Endothelial cell of umbilical vein (primary cell): Measurements from ENCODE around the gene CTIF. TPM values are rescaled to one million over a fixed set of nuclear protein-coding genes. Genes with fewer than 3 reads are reported as not detected.

Experiments used
- BruUV-seq: library from RNA; stranded (reverse); fragments of 400-500 nt; replicated peaks from 2 replicates; lab custom pipeline; 2021; lab: Mats Ljungman, UMichigan
- CTCF ChIA-PET: fragments of 300-600, 350-600 bp; sonication (Branson Sonifier 250); formaldehyde crosslinking; loops from one replicate; lab custom pipeline; 2021; ENCODE audit warnings: antibody characterized with exemption, inconsistent platforms; lab: Charles Lee
- POLR2A ChIA-PET: fragments of 300-600, 350-600 bp; sonication (Branson Sonifier 250); formaldehyde crosslinking; loops from one replicate; lab custom pipeline; 2021; ENCODE audit warnings: antibody characterized with exemption, inconsistent platforms; lab: Charles Lee
- DNase-seq: peaks from one replicate; pipeline ENCODE4 v3.0.0-alpha.2; 2011; ENCODE audit warnings: low read depth, low spot score
- FAIRE-seq: peaks from 2 replicates; lab custom pipeline; 2011; peaks lifted over from hg19 to GRCh38; lab: Jason Lieb, UNC
- H2AFZ ChIP-seq: 2 replicates; pipeline ENCODE4 v1.6.0; 2012; ENCODE audit warnings: low read depth, low read length, control low read depth, inconsistent platforms
- H3K27ac ChIP-seq: 2 replicates; pipeline ENCODE4 v1.5.1; 2011; ENCODE audit warnings: low read depth, mild to moderate bottlenecking, control low read depth, low read length, moderate library complexity; ENCODE audit not compliant: insufficient read depth
- H3K27me3 ChIP-seq, 2 experiments: 2 replicates each; pipeline versions ENCODE4 v1.6.0 to v1.6.1; 2011; ENCODE audit warnings: low read length in 2 of 2, mixed read lengths in 1 of 2; ENCODE audit not compliant: control insufficient read depth in 2 of 2, insufficient read depth in 2 of 2
- H3K36me3 ChIP-seq, 2 experiments: 2 replicates in 1 of 2; 3 replicates in 1 of 2; pipeline ENCODE4 v1.5.1; 2011; ENCODE audit warnings: low read length in 2 of 2, mild to moderate bottlenecking in 1 of 2, moderate library complexity in 1 of 2; ENCODE audit not compliant: control insufficient read depth in 2 of 2, insufficient read depth in 2 of 2; ENCODE audit errors: extremely low read depth in 1 of 2
- H3K4me1 ChIP-seq: 3 replicates; pipeline ENCODE4 v1.5.1; 2011; ENCODE audit warnings: mild to moderate bottlenecking, low read length; ENCODE audit not compliant: control insufficient read depth, insufficient read depth; ENCODE audit errors: extremely low read depth
- H3K4me2 ChIP-seq: 2 replicates; pipeline ENCODE4 v1.6.1; 2011; ENCODE audit warnings: low read length, control low read depth, mixed read lengths; ENCODE audit not compliant: insufficient read depth
- H3K4me3 ChIP-seq, 3 experiments: fragments of 200-600 bp in 1 of 3; sonication (generic), shearing (Covaris generic) in 1 of 3; replicated peaks in 1 of 3; 2 replicates each; pipeline ENCODE4 v1.5.1; 2011 to 2016; ENCODE audit warnings: control low read depth in 3 of 3, low read length in 3 of 3, mild to moderate bottlenecking in 2 of 3, inconsistent platforms in 1 of 3, low read depth in 1 of 3, moderate library complexity in 1 of 3; ENCODE audit not compliant: insufficient read depth in 1 of 3
- H3K79me2 ChIP-seq: 2 replicates; pipeline ENCODE4 v1.6.0; 2012; ENCODE audit warnings: low read length, inconsistent platforms; ENCODE audit not compliant: control insufficient read depth, insufficient read depth
- H3K9ac ChIP-seq: replicated peaks from 2 replicates; pipeline ENCODE3; 2011; ENCODE audit warnings: low read length, control low read depth; ENCODE audit not compliant: insufficient read depth; ENCODE audit errors: extremely low read depth
- H3K9me1 ChIP-seq: replicated peaks from 3 replicates; pipeline ENCODE4 v1.6.0; 2011; ENCODE audit warnings: mild to moderate bottlenecking, low read length; ENCODE audit not compliant: control insufficient read depth, insufficient read depth; ENCODE audit errors: extremely low read depth
- H3K9me3 ChIP-seq: replicated peaks from 2 replicates; pipeline ENCODE4 v1.5.1; 2012; ENCODE audit warnings: low read length, inconsistent platforms; ENCODE audit not compliant: control insufficient read depth, insufficient read depth
- H4K20me1 ChIP-seq: replicated peaks from 2 replicates; pipeline ENCODE3; 2011; ENCODE audit warnings: mild to moderate bottlenecking, low read length; ENCODE audit not compliant: control insufficient read depth, insufficient read depth; ENCODE audit errors: extremely low read depth
- FOS ChIP-seq: IDR thresholded peaks from 2 replicates; pipeline ENCODE4 v1.6.1; 2011; ENCODE audit warnings: mild to moderate bottlenecking, low read length, moderate library complexity, borderline replicate concordance; ENCODE audit not compliant: insufficient read depth
- GATA2 ChIP-seq: IDR thresholded peaks from 2 replicates; pipeline ENCODE4 v1.7.0; 2011; ENCODE audit warnings: low read depth, mild to moderate bottlenecking, moderate library complexity, mixed read lengths, low read length; ENCODE audit not compliant: insufficient read length, insufficient read depth
- MYC ChIP-seq: IDR thresholded peaks from one replicate; pipeline ENCODE4 v1.6.1; 2011; ENCODE audit warnings: mild to moderate bottlenecking, low read depth, low read length
- POLR2A ChIP-seq: IDR thresholded peaks from 2 replicates; pipeline ENCODE4 v1.6.1; 2012; ENCODE audit warnings: low read depth, mild to moderate bottlenecking, control low read depth, low read length
- dilution Hi-C: fragments of 300-500 bp; cut with MboI; formaldehyde crosslinking; loops from one replicate; pipeline ENCODE4 v1.15.0; 2019; ENCODE audit warnings: low sequenced_read_pairs; ENCODE audit not compliant: extremely low pct_ligation_motif_present
- intact Hi-C: fragments of 100-400 bp; cut with micrococcal nuclease; formaldehyde crosslinking; loops from one replicate; pipeline ENCODE4 v1.10.0; 2022
- polyA plus RNA-seq, 4 experiments: library from polyadenylated mRNA; depleted of rRNA in 3 of 4; stranded (reverse) in 3 of 4; unstranded in 1 of 4; fragments of >200 nt; gene quantifications; 2 replicates each; pipeline versions ENCODE4 v1.2.1 to v1.2.3, GENCODE V29; 2011 to 2012; ENCODE audit warnings: missing spikeins in 1 of 4
- total RNA-seq: library from RNA; stranded (reverse); gene quantifications from 2 replicates; pipeline ENCODE4 v1.2.3, GENCODE V29; 2021

CTIF gene
- total and polyA plus RNA-seq, 2 donors (not counting 3 experiments of a cell fraction or from before 2014, with no cell fraction given): 20.9 to 57.7 TPM

DNA sequence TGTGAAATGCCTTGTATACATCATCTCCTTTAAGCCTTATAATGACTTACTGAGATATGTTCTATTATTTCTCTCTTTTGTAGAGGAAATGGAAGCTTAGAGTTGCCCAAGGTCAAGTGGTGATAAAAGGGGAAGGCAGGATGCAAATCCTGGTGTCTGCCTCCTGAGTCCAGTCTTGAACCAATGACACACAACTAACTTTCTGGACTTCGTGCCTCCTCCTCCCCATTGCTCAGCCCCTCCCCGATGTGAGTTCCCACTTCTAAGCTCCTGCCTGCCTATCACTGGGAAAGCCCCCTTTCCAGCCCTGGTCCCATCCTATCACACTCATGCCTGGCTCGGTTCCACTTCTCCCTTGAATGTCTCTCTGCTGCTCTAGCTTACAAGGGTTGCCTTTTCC, 6.9 kb upstream of the CTIF start:
- Histone ChIP-seq H3K4me1 (peaks cover 15% of the 10 kb centered on the region), H3K9ac (no peak overlapping the region), H3K27me3 (peaks cover 0 to 8% of the 10 kb centered on the region in 2 experiments), H3K4me2 (no peak overlapping the region), H3K27ac (no peak overlapping the region), H3K79me2 (no peaks in the 10 kb centered on the region), H3K4me3 (no peak overlapping the region), H3K9me3 (no peaks in the 10 kb centered on the region), H2AFZ (no peak overlapping the region), H4K20me1 (no peaks in the 10 kb centered on the region), H3K36me3 (no peaks in the 10 kb centered on the region), H3K9me1 (no peaks in the 10 kb centered on the region)
- dilution Hi-C loops: no loop called here
- ChIA-PET CTCF (interaction anchor here (1.7 kb wide), 1 partner anchor 10 kb away, joined by 9 read pairs; no protein-coding TSS in a partner anchor), POLR2A (no interaction called here)
- FAIRE-seq (no peak), DNase-seq (no peak)
- no TSS peak for BruUV-seq
- intact Hi-C loops: loop anchor here (10.0 kb wide), 1 partner anchor 527 kb away; no protein-coding TSS in a partner anchor
- TF ChIP-seq GATA2 (no peak), FOS (no peak), MYC (no peak)

- BruUV-seq: no TSS peak
- Histone ChIP-seq H3K4me3 (no peak overlapping the region), H3K9ac (no peak overlapping the region), H3K4me2 (no peak overlapping the region), H4K20me1 (no peaks in the 10 kb centered on the region), H3K36me3 (no peaks in the 10 kb centered on the region), H3K27me3 (peaks cover 0 to 2% of the 10 kb centered on the region in 2 experiments), H3K79me2 (no peaks in the 10 kb centered on the region), H3K4me1 (peaks cover 21% of the 10 kb centered on the region), H3K27ac (no peak overlapping the region), H3K9me3 (no peaks in the 10 kb centered on the region), H2AFZ (no peak overlapping the region), H3K9me1 (no peaks in the 10 kb centered on the region)
- intact Hi-C loops (loop anchor here (10.0 kb wide), 1 partner anchor 529 kb away; no protein-coding TSS in a partner anchor), dilution Hi-C loops (no loop called here)
- TF ChIP-seq FOS (peak; percentile 22), GATA2 (no peak), POLR2A (no peak)
- CTCF ChIA-PET: interaction anchor here (1.5 to 1.8 kb wide), 2 partner anchors 14 to 47 kb away, joined by 3 to 5 read pairs; no protein-coding TSS in a partner anchor
- FAIRE-seq (no peak), DNase-seq (no peak)
- POLR2A ChIA-PET: no interaction called here
Measured at GRCh38 chr18:48533340-48534070, 5.3 kb upstream of the CTIF start.
